GM12878 (cell line): Measurements from ENCODE around the gene ZNF608. TPM values are rescaled to one million over a fixed set of nuclear protein-coding genes. Genes with fewer than 3 reads are reported as not detected.

Experiments
- CREB1 ChIP-seq: IDR thresholded peaks from 2 replicates; pipeline ENCODE4 v1.6.1; 2012; ENCODE audit warnings: low read depth, mild to moderate bottlenecking, inconsistent platforms
- GABPA ChIP-seq: IDR thresholded peaks from 2 replicates; pipeline ENCODE4 v1.6.1; 2014; ENCODE audit warnings: antibody characterized with exemption, low read depth, mild to moderate bottlenecking, inconsistent platforms
- KDM1A ChIP-seq: fragments of 200-600 bp; sonication (generic); IDR thresholded peaks from 2 replicates; pipeline ENCODE4 v1.6.1; 2016; ENCODE audit warnings: borderline replicate concordance
- NFIC ChIP-seq: IDR thresholded peaks from 2 replicates; pipeline ENCODE4 v1.6.1; 2012; ENCODE audit warnings: low read depth, mild to moderate bottlenecking, inconsistent platforms, low read length, moderate library complexity
- NFYA ChIP-seq: IDR thresholded peaks from 2 replicates; pipeline ENCODE4 v1.6.1; 2011; ENCODE audit warnings: low read depth, mild to moderate bottlenecking, low read length, improper control_type of control experiment, borderline replicate concordance
- PAX5 ChIP-seq: IDR thresholded peaks from 2 replicates; pipeline ENCODE4 v1.6.1; 2011; ENCODE audit warnings: low read depth, low read length, borderline replicate concordance
- PML ChIP-seq: IDR thresholded peaks from 2 replicates; pipeline ENCODE4 v1.6.1; 2012; ENCODE audit warnings: low read length, inconsistent platforms
- SPI1 ChIP-seq: IDR thresholded peaks from 2 replicates; pipeline ENCODE4 v1.6.1; 2011; ENCODE audit warnings: low read depth, mild to moderate bottlenecking, low read length, moderate library complexity, borderline replicate concordance; ENCODE audit not compliant: insufficient read depth
- STAT1 ChIP-seq: fragments of 450-650 bp; conservative IDR thresholded peaks from 2 replicates; pipeline ENCODE4 v1.6.1; 2014; ENCODE audit warnings: antibody characterized with exemption, mild to moderate bottlenecking
- TCF12 ChIP-seq: IDR thresholded peaks from 2 replicates; pipeline ENCODE4 v1.6.1; 2011; ENCODE audit warnings: low read depth, mild to moderate bottlenecking, low read length
- TCF7 ChIP-seq: IDR thresholded peaks from 2 replicates; pipeline ENCODE4 v1.6.1; 2014; ENCODE audit warnings: antibody characterized with exemption, borderline replicate concordance
- ZNF622 ChIP-seq: fragments of 450-650 bp; IDR thresholded peaks from 2 replicates; pipeline ENCODE4 v1.6.1; 2017; ENCODE audit warnings: mild to moderate bottlenecking, inconsistent platforms
- polyA plus RNA-seq, 11 experiments: library from polyadenylated mRNA; depleted of rRNA in 4 of 11; unstranded in 6 of 11; stranded (reverse) in 5 of 11; fragments of >200 nt; fragmentation: Nextera tagmentation in 4 of 11; fragmentation: Illumina TruSeq in 1 of 11; extraction: Ambion mirVana in 4 of 11; extraction: Trizol in 1 of 11; gene quantifications; 1 replicate in 1 of 11; 2 replicates in 10 of 11; pipeline versions ENCODE4 v1.2.1 to v1.2.3, GENCODE V29; 2011 to 2016; ENCODE audit warnings: inconsistent platforms in 2 of 11, missing spikeins in 2 of 11, low read depth in 1 of 11
- total RNA-seq, 4 experiments: library from RNA; depleted of rRNA in 3 of 4; stranded (reverse); fragments of >200 nt in 3 of 4; fragmentation: Illumina TruSeq in 1 of 4; extraction: Trizol in 1 of 4; gene quantifications; 2 replicates each; pipeline versions ENCODE4 v1.2.1 to v1.2.3, GENCODE V29; 2013 to 2021
- TF ChIP-seq, protein P1 (sequence below): IDR thresholded peaks from 2 replicates; pipeline ENCODE4 v1.6.1; 2012; ENCODE audit warnings: mild to moderate bottlenecking, low read depth, low read length
- TF ChIP-seq, protein P2 (sequence below): IDR thresholded peaks from 2 replicates; pipeline ENCODE4 v1.6.1; 2011; ENCODE audit warnings: mild to moderate bottlenecking, low read depth, low read length, moderate library complexity; ENCODE audit not compliant: insufficient replicate concordance
- TF ChIP-seq, protein P3 (sequence below): IDR thresholded peaks from 2 replicates; pipeline ENCODE4 v1.6.1; 2012; ENCODE audit warnings: improper control_type of control experiment, low read depth, low read length; ENCODE audit not compliant: insufficient replicate concordance
- TF ChIP-seq, protein P4 (sequence below): fragments of 450-650 bp; formaldehyde crosslinking; IDR thresholded peaks from 2 replicates; pipeline ENCODE4 v1.4.0; 2020; ENCODE audit warnings: mild to moderate bottlenecking, moderate library complexity

Gene ZNF608
- total and polyA plus RNA-seq, 10 of the 15 experiments (the other 5 are each of a cell fraction or from before 2014, with no cell fraction given): 0.19 to 6.7 (median 0.64) TPM

DNA sequence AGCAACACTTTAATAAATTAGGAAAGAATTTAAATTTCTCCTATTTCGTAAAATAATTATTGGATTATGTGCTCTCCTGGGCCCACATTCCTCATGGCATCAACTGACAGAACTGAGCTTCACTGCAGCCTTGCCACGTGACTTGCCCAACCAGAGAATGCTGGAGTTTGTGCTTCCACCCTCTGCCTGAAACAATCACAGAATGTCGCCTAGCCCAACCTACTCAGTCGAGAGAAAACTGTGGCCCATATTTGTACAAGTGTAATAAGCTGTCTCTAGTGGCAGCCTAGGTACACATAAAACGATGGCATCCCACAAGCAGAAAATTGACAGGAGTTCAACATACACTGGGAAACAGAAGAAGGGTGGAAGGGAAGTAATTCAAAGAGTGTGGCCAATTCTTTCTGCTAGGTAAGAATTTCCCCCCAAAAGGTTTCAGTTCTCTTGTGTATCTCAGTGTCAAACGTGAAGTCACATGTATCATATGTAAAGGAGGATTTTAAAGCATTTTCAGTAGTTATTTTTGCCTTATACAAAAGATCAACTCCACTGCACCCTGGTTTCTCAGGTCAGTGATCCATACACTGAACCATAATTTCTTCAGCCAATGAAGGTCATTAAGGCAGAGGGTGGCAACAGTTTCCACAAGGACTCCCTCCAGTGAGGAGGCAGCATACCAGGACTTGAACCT is 41.7 kb downstream of the ZNF608 start (continued):
- TF ChIP-seq, protein P1, sequence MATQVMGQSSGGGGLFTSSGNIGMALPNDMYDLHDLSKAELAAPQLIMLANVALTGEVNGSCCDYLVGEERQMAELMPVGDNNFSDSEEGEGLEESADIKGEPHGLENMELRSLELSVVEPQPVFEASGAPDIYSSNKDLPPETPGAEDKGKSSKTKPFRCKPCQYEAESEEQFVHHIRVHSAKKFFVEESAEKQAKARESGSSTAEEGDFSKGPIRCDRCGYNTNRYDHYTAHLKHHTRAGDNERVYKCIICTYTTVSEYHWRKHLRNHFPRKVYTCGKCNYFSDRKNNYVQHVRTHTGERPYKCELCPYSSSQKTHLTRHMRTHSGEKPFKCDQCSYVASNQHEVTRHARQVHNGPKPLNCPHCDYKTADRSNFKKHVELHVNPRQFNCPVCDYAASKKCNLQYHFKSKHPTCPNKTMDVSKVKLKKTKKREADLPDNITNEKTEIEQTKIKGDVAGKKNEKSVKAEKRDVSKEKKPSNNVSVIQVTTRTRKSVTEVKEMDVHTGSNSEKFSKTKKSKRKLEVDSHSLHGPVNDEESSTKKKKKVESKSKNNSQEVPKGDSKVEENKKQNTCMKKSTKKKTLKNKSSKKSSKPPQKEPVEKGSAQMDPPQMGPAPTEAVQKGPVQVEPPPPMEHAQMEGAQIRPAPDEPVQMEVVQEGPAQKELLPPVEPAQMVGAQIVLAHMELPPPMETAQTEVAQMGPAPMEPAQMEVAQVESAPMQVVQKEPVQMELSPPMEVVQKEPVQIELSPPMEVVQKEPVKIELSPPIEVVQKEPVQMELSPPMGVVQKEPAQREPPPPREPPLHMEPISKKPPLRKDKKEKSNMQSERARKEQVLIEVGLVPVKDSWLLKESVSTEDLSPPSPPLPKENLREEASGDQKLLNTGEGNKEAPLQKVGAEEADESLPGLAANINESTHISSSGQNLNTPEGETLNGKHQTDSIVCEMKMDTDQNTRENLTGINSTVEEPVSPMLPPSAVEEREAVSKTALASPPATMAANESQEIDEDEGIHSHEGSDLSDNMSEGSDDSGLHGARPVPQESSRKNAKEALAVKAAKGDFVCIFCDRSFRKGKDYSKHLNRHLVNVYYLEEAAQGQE: no peak
- TF ChIP-seq TCF7 (no peak), ZNF622 (no peak), STAT1 (no peak), GABPA (0 out of 2 replicates have a peak, but pooled peaks have one; percentile 22), NFYA (no peak), SPI1 (peak; percentile 90), PML (0 out of 2 replicates have a peak, but pooled peaks have one; percentile 56), CREB1 (peak; percentile 66), NFIC (peak; percentile 85), TCF12 (no peak; the same call in 1 of the 2 replicates), PAX5 (peak; percentile 71; the same call in 1 of the 2 replicates), KDM1A (no peak)
- TF ChIP-seq, protein P2, sequence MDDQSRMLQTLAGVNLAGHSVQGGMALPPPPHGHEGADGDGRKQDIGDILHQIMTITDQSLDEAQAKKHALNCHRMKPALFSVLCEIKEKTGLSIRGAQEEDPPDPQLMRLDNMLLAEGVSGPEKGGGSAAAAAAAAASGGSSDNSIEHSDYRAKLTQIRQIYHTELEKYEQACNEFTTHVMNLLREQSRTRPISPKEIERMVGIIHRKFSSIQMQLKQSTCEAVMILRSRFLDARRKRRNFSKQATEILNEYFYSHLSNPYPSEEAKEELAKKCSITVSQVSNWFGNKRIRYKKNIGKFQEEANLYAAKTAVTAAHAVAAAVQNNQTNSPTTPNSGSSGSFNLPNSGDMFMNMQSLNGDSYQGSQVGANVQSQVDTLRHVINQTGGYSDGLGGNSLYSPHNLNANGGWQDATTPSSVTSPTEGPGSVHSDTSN: no peak
- TF ChIP-seq, protein P3, sequence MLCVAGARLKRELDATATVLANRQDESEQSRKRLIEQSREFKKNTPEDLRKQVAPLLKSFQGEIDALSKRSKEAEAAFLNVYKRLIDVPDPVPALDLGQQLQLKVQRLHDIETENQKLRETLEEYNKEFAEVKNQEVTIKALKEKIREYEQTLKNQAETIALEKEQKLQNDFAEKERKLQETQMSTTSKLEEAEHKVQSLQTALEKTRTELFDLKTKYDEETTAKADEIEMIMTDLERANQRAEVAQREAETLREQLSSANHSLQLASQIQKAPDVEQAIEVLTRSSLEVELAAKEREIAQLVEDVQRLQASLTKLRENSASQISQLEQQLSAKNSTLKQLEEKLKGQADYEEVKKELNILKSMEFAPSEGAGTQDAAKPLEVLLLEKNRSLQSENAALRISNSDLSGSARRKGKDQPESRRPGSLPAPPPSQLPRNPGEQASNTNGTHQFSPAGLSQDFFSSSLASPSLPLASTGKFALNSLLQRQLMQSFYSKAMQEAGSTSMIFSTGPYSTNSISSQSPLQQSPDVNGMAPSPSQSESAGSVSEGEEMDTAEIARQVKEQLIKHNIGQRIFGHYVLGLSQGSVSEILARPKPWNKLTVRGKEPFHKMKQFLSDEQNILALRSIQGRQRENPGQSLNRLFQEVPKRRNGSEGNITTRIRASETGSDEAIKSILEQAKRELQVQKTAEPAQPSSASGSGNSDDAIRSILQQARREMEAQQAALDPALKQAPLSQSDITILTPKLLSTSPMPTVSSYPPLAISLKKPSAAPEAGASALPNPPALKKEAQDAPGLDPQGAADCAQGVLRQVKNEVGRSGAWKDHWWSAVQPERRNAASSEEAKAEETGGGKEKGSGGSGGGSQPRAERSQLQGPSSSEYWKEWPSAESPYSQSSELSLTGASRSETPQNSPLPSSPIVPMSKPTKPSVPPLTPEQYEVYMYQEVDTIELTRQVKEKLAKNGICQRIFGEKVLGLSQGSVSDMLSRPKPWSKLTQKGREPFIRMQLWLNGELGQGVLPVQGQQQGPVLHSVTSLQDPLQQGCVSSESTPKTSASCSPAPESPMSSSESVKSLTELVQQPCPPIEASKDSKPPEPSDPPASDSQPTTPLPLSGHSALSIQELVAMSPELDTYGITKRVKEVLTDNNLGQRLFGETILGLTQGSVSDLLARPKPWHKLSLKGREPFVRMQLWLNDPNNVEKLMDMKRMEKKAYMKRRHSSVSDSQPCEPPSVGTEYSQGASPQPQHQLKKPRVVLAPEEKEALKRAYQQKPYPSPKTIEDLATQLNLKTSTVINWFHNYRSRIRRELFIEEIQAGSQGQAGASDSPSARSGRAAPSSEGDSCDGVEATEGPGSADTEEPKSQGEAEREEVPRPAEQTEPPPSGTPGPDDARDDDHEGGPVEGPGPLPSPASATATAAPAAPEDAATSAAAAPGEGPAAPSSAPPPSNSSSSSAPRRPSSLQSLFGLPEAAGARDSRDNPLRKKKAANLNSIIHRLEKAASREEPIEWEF: peak; percentile 74
- TF ChIP-seq, protein P4, sequence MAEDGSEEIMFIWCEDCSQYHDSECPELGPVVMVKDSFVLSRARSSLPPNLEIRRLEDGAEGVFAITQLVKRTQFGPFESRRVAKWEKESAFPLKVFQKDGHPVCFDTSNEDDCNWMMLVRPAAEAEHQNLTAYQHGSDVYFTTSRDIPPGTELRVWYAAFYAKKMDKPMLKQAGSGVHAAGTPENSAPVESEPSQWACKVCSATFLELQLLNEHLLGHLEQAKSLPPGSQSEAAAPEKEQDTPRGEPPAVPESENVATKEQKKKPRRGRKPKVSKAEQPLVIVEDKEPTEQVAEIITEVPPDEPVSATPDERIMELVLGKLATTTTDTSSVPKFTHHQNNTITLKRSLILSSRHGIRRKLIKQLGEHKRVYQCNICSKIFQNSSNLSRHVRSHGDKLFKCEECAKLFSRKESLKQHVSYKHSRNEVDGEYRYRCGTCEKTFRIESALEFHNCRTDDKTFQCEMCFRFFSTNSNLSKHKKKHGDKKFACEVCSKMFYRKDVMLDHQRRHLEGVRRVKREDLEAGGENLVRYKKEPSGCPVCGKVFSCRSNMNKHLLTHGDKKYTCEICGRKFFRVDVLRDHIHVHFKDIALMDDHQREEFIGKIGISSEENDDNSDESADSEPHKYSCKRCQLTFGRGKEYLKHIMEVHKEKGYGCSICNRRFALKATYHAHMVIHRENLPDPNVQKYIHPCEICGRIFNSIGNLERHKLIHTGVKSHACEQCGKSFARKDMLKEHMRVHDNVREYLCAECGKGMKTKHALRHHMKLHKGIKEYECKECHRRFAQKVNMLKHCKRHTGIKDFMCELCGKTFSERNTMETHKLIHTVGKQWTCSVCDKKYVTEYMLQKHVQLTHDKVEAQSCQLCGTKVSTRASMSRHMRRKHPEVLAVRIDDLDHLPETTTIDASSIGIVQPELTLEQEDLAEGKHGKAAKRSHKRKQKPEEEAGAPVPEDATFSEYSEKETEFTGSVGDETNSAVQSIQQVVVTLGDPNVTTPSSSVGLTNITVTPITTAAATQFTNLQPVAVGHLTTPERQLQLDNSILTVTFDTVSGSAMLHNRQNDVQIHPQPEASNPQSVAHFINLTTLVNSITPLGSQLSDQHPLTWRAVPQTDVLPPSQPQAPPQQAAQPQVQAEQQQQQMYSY (CRISPR knock-in tag): no peak
